ENCODE measurements around the gene POLR2C.

DNA sequence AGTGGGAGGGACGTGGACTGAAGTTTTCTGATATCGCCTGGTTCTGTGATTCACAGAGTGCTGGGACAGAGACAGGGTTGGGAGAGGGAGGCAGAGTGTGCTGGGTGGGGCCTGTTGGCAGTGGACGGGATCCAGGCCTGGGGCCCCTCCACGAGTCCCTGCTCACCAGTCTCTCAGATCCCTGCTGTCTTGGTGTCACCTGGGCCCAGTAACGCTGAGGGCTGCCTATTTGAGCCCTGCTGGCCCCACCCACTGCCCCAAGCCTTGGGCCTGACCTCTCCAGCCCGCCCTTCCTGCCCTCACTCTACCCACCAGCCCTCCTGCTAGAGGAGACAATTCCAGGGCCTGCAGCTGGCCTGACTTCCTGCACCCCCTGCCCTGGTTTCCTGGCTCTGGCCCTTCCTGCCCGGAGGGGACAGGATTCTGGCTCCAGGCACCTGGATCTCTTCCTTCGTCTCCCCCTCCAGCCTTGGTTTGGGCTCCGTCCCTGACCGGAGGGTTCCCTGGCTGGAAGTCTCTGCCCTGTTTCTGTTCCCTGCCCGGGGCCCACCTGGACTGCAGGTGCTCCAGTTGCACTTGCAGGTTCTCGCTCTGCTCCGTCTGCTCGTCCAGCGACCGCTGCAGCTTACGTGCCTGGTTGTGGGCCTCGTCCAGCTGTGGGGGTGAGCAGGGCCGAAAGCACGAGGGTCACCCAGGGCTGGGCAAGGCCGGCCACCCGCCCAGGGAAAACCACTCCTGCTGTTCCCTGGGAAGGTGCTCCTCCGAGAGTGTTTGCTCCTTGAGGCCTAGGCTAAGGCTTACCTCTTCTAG is 52.5 kb downstream of the POLR2C start:
- TF ChIP-seq EP300 (IDR thresholded peaks at IDR 0.05; ENCODE audit: borderline replicate concordance) (no peak), TAF1 (IDR thresholded peaks at IDR 0.05; ENCODE audit: low read depth) (no peak), NFIC (IDR thresholded peaks at IDR 0.05) (no peak), REST (IDR thresholded peaks at IDR 0.05; ENCODE audit: low read depth) (no peak), RAD21 (IDR thresholded peaks at IDR 0.05; ENCODE audit: low read depth) (no peak), YY1 (IDR thresholded peaks at IDR 0.05; ENCODE audit: low read depth) (no peak)
- TF ChIP-seq, protein P1, sequence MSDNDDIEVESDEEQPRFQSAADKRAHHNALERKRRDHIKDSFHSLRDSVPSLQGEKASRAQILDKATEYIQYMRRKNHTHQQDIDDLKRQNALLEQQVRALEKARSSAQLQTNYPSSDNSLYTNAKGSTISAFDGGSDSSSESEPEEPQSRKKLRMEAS (IDR thresholded peaks at IDR 0.05) = no peak

All from Ishikawa (cell line).